Measurements from ENCODE around the gene TCFL5.

- TF ChIP-seq POLR2A (IDR thresholded peaks at IDR 0.05) (no peak), CTCF (IDR thresholded peaks at IDR 0.05 in 8 of 11, conservative IDR thresholded peaks at IDR 0.05 in 3 of 11) (no peak)
These were observed 49.3 kb downstream of the TCFL5 start for GRCh38 chr20:62812181-62812906.

Measured in spleen (tissue), 7 donors.